GM18517 (cell line): Measurements from ENCODE around the gene IKZF3.
"Not testable (repeated sequence)": the region's sequence is repeated elsewhere in the genome, so short reads cannot be mapped to it uniquely, and the experiment has no call there.

ENCODE experiments used
- ATAC-seq: cut with Tn5 transposase; IDR thresholded peaks from one replicate; pipeline ENCODE4 v1.9.1; 2021; ENCODE audit warnings: mild to moderate bottlenecking, moderate library complexity; ENCODE audit not compliant: unreplicated experiment

Gene IKZF3

DNA sequence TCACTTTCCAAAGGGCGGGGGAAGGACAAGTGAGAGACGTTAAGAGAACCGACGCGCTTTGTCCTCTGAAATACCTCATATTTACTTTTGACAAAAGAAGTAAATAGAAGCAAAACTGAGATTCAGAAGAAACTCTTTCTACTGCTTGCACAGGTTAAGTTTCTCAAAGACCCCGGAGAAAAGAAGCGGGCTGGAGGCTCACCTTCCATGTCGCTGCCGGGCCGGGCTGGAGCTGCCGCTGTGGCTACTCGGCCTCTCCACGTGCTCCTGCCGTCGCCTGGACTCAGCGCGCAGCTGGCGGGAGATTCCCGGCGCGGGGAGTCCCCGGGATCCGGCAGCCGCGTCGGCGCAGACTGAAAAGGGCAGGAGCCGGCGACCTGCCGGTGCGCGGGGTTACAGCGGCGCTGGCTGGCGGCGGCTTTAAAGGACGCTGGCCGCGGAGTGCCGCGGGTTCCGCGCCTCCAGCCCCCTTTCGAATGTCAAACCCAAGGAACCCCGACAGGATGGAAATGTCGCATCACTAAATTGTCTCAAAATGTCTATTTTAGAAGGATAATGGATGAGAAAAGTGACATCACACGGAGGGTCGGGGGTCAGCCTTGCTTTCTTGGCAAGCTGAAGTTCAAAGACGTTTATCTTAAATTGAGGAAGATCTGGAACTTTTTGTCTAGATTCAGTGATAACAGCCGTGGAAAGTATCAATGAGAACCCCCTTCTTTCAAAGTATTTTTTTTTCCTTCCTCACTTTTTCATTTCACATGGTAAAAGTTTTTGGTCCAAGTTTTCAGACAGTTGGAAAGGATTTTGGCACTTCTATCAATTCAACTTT is at the start of gene IKZF3:
IKZF3 (minus strand) TSS at position 395 of the 829 bp plus-strand sequence; CDS start at position 209, 186 bp downstream.
- no peak for ATAC-seq

DNA sequence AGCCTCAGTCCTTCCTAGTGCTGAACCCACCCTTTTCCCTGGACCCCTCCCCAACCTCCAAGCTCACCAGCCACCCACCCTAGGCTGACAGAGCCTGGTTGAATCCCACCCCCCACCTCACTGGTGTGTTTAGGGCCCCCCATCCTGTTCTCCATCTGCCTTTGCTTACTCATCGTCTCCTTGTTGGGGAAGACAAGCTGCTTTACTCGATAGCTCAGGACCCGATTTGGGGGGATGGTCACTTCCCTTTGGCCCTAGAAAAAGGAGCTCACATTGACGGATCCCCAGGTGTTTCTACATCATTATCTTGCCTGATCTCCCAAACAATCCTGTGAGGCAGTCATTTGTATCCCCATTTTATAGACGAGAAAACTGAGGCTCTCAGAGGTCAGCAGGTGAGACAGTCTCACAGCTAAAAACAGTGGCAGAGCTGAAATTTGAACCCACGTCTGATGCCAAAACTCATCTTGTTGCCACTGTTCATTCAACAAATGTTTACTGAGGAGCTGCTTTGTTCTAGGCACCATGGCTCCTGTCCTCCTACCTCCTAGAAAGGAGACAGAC is 44.8 kb upstream of the IKZF3 start:
- ATAC-seq, result no peak

GRCh38 chr17:39904990-39905288 is 40.8 kb upstream of the IKZF3 start:
- ATAC-seq, result no peak

- ATAC-seq, result no peak
These were observed 39.2 kb upstream of the IKZF3 start for GRCh38 chr17:39903158-39903884.

DNA sequence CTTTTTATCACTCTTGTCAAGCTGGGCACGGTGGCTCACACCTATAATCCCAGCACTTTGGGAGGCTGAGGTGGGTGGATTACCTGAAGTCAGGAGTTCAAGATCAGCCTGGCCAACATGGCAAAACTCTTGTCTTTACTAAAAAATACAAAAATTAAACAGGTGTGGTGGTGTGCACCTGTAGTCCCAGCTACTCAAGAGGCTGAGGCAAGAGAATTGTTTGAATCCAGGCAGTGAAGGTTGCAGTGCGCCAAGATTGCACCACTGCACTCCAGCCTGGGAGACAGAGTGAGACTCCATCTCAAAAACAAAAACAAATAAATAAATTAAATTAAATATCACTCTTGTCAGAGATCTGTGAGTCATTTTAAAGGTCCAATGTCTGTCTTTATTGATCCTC is 37.9 kb upstream of the IKZF3 start:
- ATAC-seq, result not testable (repeated sequence)

DNA sequence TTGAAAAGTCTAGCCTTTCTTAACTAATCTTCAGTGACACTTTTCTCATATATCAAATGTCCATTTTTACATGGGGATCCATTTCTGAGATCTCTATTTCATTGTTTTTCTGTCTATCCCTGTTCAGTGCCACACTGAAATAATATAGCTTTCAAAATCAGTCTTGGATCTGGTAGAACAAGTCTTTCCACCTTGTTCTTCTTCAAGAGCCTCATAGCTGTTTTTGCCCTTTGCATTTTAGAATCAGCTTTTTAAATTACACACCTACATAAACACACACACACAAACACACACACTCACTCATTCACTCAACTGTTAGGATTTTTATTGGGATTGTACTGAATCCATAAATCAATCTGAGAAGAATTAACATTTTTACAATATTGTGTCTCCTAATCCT is 35.1 kb upstream of the IKZF3 start:
- no peak for ATAC-seq

DNA sequence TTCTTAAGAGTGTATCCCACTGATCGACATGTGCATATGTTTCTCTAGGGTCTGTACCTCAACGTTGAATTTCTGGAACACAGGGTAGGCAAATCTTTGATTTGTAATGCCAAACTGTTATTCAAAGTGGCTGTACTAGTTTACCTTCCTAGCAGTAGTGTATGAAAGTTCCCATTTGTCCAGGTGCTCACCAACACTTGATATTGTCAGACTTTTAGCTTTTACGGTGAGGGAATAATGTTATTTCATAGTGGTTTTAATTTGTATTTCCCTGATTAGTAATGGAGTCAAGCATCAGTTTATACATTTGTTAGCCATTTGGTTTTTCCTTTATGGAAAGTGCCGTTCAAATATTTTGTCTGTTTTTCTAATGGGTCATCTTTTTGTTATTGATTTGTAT is 34.0 kb upstream of the IKZF3 start:
- no peak for ATAC-seq

GRCh38 chr17:39894681-39895376 is 30.7 kb upstream of the IKZF3 start:
- ATAC-seq, result no peak

DNA sequence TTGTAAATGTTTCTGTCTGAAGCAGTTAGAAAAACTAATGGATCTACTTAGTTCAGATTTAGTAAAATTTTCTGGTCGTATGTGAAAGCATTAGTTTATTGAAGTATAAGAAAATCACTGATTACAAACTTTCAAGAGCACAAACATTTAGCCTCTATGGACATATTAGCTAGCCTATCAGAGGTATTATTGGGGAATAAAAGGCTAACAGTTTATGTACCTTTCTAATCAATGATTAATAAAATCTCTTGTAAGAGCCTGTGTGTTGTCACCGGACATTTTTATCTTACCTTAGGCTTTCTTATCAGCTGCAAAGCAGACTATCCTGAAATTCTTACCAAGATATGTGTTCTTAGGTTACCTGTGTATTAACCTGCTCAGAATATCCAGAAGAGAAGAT is 25.1 kb upstream of the IKZF3 start:
- ATAC-seq, result no peak

DNA sequence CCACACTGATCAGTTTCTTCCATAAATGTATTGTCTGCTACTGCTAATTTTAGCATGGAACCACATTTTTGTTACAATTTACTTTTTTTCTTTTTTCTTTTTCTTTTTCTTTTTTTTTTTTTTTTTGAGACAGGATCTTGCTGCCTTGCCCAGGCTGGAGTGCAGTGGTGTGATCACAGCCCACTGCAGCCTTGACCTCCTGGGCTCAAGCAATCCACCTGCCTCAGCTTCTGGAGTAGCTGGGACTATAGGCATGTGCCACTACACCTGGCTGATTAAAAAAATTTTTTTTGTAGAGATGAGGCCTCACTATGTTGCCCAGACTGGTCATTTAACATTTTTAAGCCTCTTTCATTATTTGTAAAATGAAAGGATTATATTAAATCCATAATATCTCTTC is 23.0 kb upstream of the IKZF3 start:
- no peak for ATAC-seq

DNA sequence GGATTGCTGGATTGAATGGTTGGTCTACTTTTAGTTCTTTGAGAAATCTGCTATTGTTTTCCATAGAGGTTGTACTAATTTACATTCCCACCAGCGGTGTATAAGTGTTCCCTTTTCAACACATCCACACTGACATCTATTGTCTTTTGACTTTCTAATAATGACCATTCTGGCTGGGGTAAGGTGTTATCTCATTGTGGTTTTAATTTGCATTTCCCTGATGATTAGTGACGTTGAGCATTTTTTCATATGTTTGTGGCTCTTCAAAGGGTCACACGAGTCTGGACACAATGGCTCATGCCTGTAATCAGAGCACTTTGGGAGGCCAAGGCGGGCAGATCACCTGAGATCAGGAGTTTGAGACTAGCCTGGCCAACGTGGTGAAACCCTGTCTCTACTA is 22.0 kb upstream of the IKZF3 start:
- not testable (repeated sequence) for ATAC-seq

DNA sequence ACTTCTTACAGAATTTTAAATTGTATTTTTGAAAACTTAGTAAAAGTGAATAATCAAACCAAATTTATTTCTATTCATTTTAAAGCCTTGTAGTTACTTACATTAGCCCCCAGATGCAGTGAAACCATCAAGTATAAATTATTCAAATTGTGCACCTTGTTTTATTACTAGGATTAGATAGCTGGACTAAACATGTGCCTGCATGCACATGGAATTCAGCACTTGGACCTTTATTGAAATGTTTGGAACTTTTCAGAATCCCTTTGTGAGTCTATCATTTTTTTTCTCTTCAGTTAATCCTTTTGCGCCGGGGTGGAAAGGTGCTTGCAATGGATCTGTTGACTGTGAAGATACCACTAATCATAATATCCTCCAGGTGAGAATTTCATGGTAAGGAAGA is 8.6 kb upstream of the IKZF3 start:
- ATAC-seq, result no peak

GRCh38 chr17:39871801-39872200 is 7.7 kb upstream of the IKZF3 start:
- ATAC-seq, result no peak

DNA sequence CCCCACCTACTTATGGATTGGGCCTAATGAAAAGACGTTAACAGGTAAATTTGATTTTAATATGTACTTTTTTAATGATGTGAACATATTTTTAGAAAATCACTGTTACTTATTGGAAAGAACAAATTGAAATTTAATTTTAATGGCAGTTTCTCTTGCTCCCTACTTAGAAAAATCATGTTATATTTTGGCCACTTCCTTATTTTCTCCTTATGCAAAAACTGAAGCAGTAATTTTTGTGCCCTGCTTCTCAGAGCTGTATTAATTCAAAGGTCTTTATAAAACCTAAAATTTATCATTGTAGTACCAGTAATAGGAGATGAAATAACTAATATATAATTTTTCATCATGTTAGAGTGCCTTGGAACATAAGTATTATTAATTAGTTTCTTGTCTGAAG is 6.7 kb upstream of the IKZF3 start:
- no peak for ATAC-seq

DNA sequence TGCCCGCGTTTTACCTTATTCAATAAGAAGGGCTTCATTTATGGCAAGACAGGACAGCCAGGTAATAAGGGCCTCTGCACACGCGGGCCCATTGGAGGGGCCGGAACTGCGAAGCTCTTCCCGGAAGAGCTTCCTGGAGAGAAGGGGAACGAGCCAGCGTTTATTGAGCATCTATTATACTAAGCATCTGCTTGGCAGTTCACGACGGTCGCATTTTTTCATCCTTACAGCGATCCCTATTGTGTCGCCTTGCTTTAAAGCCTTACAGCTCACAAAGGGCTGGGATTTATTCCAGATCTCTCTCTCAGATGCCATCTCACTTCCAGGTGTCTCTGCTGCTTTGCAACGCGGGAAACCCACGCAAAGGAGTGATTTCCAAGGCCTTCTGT is 4.4 kb upstream of the IKZF3 start:
- no peak for ATAC-seq

DNA sequence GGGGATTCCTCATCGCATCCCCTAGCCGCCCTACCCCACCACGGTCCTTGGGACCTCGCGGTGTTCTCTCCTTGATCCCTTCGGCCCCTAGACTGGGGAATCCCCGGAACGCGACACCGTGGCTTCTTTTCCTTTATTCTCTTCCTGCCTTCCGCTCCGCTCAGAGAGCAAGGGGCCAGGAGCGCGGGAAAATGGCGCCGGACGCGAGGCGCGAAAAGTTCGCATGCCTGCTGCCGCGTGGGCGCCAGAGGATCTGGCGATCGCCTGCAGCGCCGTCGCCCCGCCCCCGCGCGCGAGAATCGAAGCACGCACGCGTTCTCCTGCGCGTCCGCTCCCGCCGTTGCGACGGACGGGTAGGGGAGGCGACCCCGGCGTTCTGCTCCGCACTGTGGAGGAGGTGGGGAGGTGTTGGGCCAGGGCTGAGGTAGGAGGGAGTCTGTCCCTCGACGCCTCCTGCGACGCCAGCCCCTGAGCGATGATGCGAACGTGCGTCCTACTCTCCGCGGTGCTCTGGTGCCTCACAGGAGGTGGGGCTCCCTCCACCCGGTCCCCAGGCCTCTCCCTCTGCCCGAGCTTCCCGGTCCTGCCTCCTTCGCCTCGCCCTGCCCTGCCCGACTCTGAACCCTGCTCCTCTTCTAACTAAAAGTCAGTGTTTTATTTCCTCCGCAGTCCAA is 3.9 kb upstream of the IKZF3 start, which contains the start of gene ZPBP2:
ZPBP2 (plus strand) TSS at position 323 of the 674 bp plus-strand sequence; CDS start at position 476, 153 bp downstream.
- ATAC-seq, result no peak

GRCh38 chr17:39867084-39867879 is 3.2 kb upstream of the IKZF3 start:
- ATAC-seq, result peak; percentile 70

DNA sequence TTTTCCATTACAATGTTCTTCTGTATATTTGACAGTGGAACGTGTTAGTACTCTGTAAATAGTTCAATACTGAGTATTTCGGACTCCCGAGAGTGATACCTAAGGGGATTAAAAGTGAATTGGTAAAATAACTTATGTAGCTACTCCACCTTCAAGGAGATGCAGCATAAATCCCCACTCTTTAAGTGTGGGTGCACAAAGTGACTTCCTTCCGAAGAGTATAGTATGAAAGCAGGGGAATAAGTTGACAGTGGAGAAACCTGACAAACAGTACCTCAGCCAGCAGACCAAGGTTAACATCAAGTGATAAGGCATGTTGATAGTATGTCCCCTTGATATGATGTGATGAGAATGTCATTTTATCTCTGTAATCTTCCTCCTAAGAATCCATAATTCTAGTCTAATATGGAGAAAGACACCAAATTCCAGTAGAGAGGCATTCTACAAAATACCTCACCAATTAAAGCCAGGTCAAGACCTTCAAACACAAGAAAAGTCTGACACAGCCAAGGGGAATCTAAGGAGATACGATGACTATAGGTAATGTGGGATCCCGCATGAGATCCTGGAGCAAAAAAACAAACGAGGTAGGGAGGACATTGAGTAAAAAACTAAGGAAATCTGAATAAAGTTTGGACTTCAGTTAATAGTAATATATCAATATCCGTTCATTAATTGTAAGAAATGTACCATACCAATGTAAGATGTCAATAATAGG is 2.1 kb upstream of the IKZF3 start:
- no peak for ATAC-seq

- ATAC-seq, result no peak
These were observed 731 bp downstream of the IKZF3 start for GRCh38 chr17:39863244-39863917.
